Measurements from ENCODE around the gene DELE1.

Gene DELE1, protein sequence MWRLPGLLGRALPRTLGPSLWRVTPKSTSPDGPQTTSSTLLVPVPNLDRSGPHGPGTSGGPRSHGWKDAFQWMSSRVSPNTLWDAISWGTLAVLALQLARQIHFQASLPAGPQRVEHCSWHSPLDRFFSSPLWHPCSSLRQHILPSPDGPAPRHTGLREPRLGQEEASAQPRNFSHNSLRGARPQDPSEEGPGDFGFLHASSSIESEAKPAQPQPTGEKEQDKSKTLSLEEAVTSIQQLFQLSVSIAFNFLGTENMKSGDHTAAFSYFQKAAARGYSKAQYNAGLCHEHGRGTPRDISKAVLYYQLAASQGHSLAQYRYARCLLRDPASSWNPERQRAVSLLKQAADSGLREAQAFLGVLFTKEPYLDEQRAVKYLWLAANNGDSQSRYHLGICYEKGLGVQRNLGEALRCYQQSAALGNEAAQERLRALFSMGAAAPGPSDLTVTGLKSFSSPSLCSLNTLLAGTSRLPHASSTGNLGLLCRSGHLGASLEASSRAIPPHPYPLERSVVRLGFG

GRCh38 chr5:141923448-141924313, at the start of gene DELE1:
Gene DELE1 (plus strand): TSS chr5:141923871. CDS start chr5:141923942, 71 bp downstream.
- TF ChIP-seq, protein P1, sequence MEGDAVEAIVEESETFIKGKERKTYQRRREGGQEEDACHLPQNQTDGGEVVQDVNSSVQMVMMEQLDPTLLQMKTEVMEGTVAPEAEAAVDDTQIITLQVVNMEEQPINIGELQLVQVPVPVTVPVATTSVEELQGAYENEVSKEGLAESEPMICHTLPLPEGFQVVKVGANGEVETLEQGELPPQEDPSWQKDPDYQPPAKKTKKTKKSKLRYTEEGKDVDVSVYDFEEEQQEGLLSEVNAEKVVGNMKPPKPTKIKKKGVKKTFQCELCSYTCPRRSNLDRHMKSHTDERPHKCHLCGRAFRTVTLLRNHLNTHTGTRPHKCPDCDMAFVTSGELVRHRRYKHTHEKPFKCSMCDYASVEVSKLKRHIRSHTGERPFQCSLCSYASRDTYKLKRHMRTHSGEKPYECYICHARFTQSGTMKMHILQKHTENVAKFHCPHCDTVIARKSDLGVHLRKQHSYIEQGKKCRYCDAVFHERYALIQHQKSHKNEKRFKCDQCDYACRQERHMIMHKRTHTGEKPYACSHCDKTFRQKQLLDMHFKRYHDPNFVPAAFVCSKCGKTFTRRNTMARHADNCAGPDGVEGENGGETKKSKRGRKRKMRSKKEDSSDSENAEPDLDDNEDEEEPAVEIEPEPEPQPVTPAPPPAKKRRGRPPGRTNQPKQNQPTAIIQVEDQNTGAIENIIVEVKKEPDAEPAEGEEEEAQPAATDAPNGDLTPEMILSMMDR (IDR thresholded peaks at IDR 0.05; ENCODE audit: low read depth, low read length, missing control alignments): no peak
- peak; percentile 79 for DNase-seq (ENCODE audit: low read depth)
- peak within 1 kb of the TSS; percentile 89 for H3K4me3 ChIP-seq (ENCODE audit: low read depth, low read length)

DNA sequence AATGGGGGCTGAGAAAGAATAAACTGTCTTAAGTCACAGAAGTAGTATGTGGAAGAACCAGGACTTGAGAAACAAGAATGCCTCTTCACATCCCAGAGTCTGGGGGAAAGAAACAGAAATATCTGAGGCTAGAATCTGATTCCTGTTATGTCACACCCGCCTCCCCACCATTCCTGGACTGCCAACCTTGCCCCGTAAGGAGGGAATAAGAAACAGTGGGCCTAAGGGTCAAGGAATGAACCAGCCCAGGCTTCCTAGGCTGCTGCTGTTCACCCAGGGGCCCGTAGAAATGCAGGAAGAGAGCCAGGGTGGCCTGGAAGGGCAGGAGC, 49.8 kb upstream of the DELE1 start:
- no peak overlapping the region for H3K4me3 ChIP-seq (ENCODE audit: low read depth, low read length)
- DNase-seq (ENCODE audit: low read depth): no peak
- TF ChIP-seq, protein P1 (IDR thresholded peaks at IDR 0.05; ENCODE audit: low read depth, low read length, missing control alignments): no peak

GRCh38 chr5:141874262-141874964, 49.3 kb upstream of the DELE1 start:
- DNase-seq (ENCODE audit: low read depth): no peak
- TF ChIP-seq, protein P1 (IDR thresholded peaks at IDR 0.05; ENCODE audit: low read depth, low read length, missing control alignments): no peak
- no peak overlapping the region for H3K4me3 ChIP-seq (ENCODE audit: low read depth, low read length)

DNA sequence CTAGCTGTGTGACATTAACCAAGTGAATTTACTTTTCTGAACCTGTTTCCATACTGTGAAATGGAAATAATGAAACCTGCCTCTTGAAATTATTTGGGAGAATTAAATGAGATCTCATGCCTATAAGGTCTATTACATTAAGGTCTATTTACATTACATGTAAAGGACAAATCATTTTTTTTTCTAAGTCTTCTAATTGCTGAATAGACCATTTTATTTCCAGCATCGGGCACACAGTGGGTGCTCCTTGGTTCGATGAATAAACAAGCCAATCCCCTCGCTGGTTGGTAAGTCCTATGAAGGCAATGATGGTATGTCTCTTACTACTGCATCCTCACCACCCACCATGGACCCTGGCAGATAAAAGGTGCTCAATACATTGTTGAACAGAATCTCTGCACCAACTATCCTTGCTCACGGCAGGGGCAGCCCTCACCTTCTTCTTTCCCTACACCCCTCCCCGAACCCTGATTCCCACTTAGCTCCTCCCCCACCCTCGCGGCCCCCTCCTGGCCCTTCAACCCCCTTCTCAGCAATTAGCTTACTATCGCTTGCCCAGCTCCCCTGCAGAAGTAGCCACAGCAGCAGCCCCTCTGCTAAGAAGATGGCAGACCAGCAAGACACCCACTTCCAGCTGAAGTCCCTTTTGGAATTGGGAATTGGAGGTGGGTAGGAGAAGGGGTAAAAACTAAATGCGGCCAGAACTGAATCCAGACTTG, 48.5 kb upstream of the DELE1 start:
- no peak overlapping the region for H3K4me3 ChIP-seq (ENCODE audit: low read depth, low read length)
- TF ChIP-seq, protein P1 (IDR thresholded peaks at IDR 0.05; ENCODE audit: low read depth, low read length, missing control alignments): no peak
- DNase-seq (ENCODE audit: low read depth): no peak

DNA sequence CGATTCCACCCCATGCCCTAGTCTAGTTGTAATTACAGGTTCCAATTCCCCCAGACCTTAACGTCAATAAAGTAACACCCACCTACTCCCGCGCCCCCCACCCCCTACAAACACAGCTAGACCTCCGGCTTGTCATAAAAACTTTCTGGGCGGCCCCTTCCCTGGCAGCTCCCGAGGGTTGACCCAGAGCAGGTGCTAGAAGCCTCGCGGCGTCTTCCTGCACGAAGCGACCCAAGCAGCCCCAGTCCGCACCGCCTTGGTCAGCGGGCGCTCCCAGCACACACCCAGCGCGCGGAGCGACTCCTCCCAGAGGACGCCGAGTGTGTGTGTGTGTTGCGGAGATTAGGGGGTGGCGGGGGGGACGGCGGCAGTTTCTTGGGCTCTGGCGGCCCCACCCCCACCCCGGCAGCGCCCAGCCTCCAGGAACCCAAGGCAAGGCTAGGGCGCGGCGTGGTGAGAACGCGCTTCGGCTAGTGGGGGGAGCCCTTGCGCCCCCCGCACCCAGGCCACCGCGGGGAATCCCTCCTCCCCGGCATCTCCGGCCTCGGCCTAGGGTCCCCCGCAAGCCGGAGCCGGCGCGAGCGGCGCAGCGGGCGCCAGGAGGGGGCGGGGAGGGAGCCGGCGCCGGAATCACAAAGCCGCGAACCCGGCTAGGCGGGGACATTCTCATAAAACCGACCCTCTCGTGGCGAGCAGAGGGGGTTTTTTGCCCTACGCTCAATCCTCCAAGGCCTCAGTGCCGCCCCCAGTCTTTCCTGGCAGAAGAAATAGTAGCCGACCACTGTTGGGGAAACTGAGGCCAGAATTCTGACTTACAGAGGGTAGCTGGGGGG, 47.7 kb upstream of the DELE1 start:
- TF ChIP-seq, protein P1 (IDR thresholded peaks at IDR 0.05; ENCODE audit: low read depth, low read length, missing control alignments): no peak
- DNase-seq (ENCODE audit: low read depth): no peak
- H3K4me3 ChIP-seq (ENCODE audit: low read depth, low read length): no peak overlapping the region

All from GM12864 (cell line).